Right lobe of liver (tissue), 4 donors: Measurements from ENCODE around the gene DUSP28.

Source experiments
- POLR2A ChIP-seq: fragments of 450-650 bp; IDR thresholded peaks from one replicate; pipeline ENCODE4 v1.6.1; 2017; ENCODE audit warnings: antibody characterized with exemption, mild to moderate bottlenecking
- TF ChIP-seq, protein P1 (sequence below), 4 donors: fragments of 200-600 bp in 3 of 4; fragments of 450-650 bp in 1 of 4; IDR thresholded peaks; one replicate each; pipeline versions ENCODE4 v1.5.1 to v1.8.0; 2016 to 2022; ENCODE audit warnings: antibody characterized with exemption in 4 of 4, mild to moderate bottlenecking in 2 of 4
- donor health status: DM: no; HTN: no; CAD: no.
- donor health status: DM: no; HTN: no; CAD: no.
- donor health status: DM: no; HTN: yes; CAD: no.

DNA sequence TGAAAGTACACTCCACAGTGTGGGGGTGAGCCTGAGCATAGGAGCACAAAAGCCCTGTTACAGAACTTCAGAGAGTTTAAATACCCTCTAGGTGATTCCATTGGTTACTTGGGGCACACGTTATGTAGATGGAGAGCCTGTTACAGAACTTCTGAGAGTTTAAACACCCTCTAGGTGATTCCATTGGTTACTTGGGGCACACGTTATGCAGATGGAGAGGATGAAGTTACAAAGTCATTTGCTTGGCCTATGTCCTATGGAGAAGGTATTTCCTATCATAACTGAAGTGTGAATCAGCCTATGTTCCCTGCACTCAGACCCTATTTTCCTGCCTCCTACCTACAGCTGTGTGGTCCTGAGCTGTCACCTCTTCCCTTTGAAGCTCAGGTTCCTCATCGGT is 22.6 kb downstream of the DUSP28 start:
- TF ChIP-seq, protein P1, sequence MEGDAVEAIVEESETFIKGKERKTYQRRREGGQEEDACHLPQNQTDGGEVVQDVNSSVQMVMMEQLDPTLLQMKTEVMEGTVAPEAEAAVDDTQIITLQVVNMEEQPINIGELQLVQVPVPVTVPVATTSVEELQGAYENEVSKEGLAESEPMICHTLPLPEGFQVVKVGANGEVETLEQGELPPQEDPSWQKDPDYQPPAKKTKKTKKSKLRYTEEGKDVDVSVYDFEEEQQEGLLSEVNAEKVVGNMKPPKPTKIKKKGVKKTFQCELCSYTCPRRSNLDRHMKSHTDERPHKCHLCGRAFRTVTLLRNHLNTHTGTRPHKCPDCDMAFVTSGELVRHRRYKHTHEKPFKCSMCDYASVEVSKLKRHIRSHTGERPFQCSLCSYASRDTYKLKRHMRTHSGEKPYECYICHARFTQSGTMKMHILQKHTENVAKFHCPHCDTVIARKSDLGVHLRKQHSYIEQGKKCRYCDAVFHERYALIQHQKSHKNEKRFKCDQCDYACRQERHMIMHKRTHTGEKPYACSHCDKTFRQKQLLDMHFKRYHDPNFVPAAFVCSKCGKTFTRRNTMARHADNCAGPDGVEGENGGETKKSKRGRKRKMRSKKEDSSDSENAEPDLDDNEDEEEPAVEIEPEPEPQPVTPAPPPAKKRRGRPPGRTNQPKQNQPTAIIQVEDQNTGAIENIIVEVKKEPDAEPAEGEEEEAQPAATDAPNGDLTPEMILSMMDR (IDR thresholded peaks at IDR 0.05) = no peak
- TF ChIP-seq POLR2A = no peak
